A549 (cell line): ENCODE measurements around the gene NOTCH4.
"Not testable (repeated sequence)": the region's sequence is repeated elsewhere in the genome, so short reads cannot be mapped to it uniquely, and the experiment has no call there.

Experiments used
- CEBPB ChIP-seq, 2 experiments: fragments of >200 bp in 1 of 2; sonication (Bioruptor Twin) in 1 of 2; formaldehyde crosslinking in 1 of 2; IDR thresholded peaks; 2 replicates each; pipeline ENCODE4 v1.6.1; 2012 to 2016
- JUNB ChIP-seq: fragments of >200 bp; sonication (Bioruptor Twin); formaldehyde crosslinking; IDR thresholded peaks from 2 replicates; pipeline ENCODE4 v1.6.1; 2016
- RFX5 ChIP-seq: fragments of 450-650 bp; IDR thresholded peaks from 2 replicates; pipeline ENCODE4 v1.7.1; 2014; ENCODE audit warnings: antibody characterized with exemption, mild to moderate bottlenecking, moderate library complexity
- TF ChIP-seq, protein P1 (sequence below): fragments of >200 bp; sonication (Bioruptor Twin); formaldehyde crosslinking; IDR thresholded peaks from 3 replicates; pipeline ENCODE4 v1.5.1; 2016
- TF ChIP-seq, protein P2 (sequence below): fragments of 200-600 bp; sonication (generic); IDR thresholded peaks from 2 replicates; pipeline ENCODE4 v1.6.1; 2016; ENCODE audit warnings: antibody characterized with exemption, mild to moderate bottlenecking, moderate library complexity

DNA sequence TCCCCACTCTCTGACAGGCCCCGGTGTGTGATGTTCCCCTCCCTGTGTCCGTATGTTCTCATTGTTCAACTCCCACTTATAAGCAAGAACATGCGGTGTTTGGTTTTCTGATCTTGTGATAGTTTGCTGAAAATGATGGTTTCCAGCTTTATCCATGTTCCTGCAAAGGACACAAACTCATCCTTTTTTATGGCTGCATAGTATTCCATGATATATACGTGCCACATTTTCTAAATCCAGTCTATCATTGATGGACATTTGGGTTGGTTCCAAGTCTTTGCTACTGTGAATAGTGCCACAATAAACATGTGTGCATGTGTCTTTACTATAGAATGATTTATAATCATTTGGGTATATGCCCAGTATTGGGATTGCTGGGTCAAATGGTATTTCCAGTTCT lies 33.4 kb upstream of the NOTCH4 start:
- TF ChIP-seq RFX5; JUNB; CEBPB (IDR thresholded peaks at IDR 0.05): not testable (repeated sequence)
- TF ChIP-seq, protein P1, sequence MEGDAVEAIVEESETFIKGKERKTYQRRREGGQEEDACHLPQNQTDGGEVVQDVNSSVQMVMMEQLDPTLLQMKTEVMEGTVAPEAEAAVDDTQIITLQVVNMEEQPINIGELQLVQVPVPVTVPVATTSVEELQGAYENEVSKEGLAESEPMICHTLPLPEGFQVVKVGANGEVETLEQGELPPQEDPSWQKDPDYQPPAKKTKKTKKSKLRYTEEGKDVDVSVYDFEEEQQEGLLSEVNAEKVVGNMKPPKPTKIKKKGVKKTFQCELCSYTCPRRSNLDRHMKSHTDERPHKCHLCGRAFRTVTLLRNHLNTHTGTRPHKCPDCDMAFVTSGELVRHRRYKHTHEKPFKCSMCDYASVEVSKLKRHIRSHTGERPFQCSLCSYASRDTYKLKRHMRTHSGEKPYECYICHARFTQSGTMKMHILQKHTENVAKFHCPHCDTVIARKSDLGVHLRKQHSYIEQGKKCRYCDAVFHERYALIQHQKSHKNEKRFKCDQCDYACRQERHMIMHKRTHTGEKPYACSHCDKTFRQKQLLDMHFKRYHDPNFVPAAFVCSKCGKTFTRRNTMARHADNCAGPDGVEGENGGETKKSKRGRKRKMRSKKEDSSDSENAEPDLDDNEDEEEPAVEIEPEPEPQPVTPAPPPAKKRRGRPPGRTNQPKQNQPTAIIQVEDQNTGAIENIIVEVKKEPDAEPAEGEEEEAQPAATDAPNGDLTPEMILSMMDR: not testable (repeated sequence)
- TF ChIP-seq, protein P2, sequence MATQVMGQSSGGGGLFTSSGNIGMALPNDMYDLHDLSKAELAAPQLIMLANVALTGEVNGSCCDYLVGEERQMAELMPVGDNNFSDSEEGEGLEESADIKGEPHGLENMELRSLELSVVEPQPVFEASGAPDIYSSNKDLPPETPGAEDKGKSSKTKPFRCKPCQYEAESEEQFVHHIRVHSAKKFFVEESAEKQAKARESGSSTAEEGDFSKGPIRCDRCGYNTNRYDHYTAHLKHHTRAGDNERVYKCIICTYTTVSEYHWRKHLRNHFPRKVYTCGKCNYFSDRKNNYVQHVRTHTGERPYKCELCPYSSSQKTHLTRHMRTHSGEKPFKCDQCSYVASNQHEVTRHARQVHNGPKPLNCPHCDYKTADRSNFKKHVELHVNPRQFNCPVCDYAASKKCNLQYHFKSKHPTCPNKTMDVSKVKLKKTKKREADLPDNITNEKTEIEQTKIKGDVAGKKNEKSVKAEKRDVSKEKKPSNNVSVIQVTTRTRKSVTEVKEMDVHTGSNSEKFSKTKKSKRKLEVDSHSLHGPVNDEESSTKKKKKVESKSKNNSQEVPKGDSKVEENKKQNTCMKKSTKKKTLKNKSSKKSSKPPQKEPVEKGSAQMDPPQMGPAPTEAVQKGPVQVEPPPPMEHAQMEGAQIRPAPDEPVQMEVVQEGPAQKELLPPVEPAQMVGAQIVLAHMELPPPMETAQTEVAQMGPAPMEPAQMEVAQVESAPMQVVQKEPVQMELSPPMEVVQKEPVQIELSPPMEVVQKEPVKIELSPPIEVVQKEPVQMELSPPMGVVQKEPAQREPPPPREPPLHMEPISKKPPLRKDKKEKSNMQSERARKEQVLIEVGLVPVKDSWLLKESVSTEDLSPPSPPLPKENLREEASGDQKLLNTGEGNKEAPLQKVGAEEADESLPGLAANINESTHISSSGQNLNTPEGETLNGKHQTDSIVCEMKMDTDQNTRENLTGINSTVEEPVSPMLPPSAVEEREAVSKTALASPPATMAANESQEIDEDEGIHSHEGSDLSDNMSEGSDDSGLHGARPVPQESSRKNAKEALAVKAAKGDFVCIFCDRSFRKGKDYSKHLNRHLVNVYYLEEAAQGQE: not testable (repeated sequence)
